Gastroesophageal sphincter (tissue), 3 donors: ENCODE data around the gene CCDC172.

Experiments used
- CTCF ChIP-seq, 4 experiments: fragments of 200-600 bp in 2 of 4; fragments of 450-650 bp in 2 of 4; sonication (generic) in 1 of 4; IDR thresholded peaks; one replicate each; pipeline ENCODE4 v1.5.1; 2017 to 2019; ENCODE audit warnings: antibody characterized with exemption in 4 of 4, mild to moderate bottlenecking in 2 of 4, moderate library complexity in 2 of 4
- POLR2A ChIP-seq, 2 donors: fragments of 450-650 bp; IDR thresholded peaks; one replicate each; pipeline ENCODE4 v1.6.1; 2017; ENCODE audit warnings: antibody characterized with exemption in 2 of 2, mild to moderate bottlenecking in 2 of 2, moderate library complexity in 1 of 2
- POLR2AphosphoS5 ChIP-seq: sonication (generic); formaldehyde crosslinking; IDR thresholded peaks from one replicate; pipeline ENCODE4 v1.6.1; 2017; ENCODE audit warnings: antibody characterized with exemption

GRCh38 chr10:116356833-116357232 lies 32.6 kb downstream of the CCDC172 start:
- TF ChIP-seq CTCF (IDR thresholded peaks at IDR 0.05) (no peak), POLR2AphosphoS5 (no peak), POLR2A (IDR thresholded peaks at IDR 0.05) (no peak)
